GM12878 (cell line): Measurements from ENCODE around the gene CAB39. TPM values are rescaled to one million over a fixed set of nuclear protein-coding genes. Genes with fewer than 3 reads are reported as not detected.

ENCODE experiments used
- CREB1 ChIP-seq: IDR thresholded peaks from 2 replicates; pipeline ENCODE4 v1.6.1; 2012; ENCODE audit warnings: low read depth, mild to moderate bottlenecking, inconsistent platforms
- CREM ChIP-seq: IDR thresholded peaks from 2 replicates; pipeline ENCODE4 v1.6.1; 2014; ENCODE audit warnings: antibody characterized with exemption, low read depth
- EGR1 ChIP-seq, 2 experiments: IDR thresholded peaks; 1 replicate in 1 of 2; 2 replicates in 1 of 2; pipeline ENCODE4 v1.6.1; 2011 to 2012; ENCODE audit warnings: low read depth in 2 of 2, low read length in 2 of 2, borderline replicate concordance in 1 of 2, mild to moderate bottlenecking in 1 of 2, moderate library complexity in 1 of 2
- HDAC2 ChIP-seq: fragments of 200-600 bp; sonication (generic); IDR thresholded peaks from 2 replicates; pipeline ENCODE4 v1.6.1; 2017
- HDGF ChIP-seq: fragments of 450-650 bp; IDR thresholded peaks from 2 replicates; pipeline ENCODE4 v1.6.1; 2016; ENCODE audit warnings: antibody characterized with exemption
- IKZF2 ChIP-seq, 2 experiments: fragments of 450-650 bp; IDR thresholded peaks; 2 replicates each; pipeline ENCODE4 v1.6.1; 2017; ENCODE audit warnings: mild to moderate bottlenecking in 2 of 2, moderate library complexity in 2 of 2
- MEF2A ChIP-seq: IDR thresholded peaks from 2 replicates; pipeline ENCODE4 v1.6.1; 2011; ENCODE audit warnings: low read depth, mild to moderate bottlenecking, low read length, moderate library complexity; ENCODE audit not compliant: insufficient read depth
- MTA3 ChIP-seq: IDR thresholded peaks from 2 replicates; pipeline ENCODE4 v1.6.1; 2012; ENCODE audit warnings: low read length, inconsistent platforms, borderline replicate concordance
- MYB ChIP-seq: fragments of 150-350 bp; IDR thresholded peaks from 2 replicates; pipeline ENCODE4 v1.6.1; 2014; ENCODE audit warnings: mild to moderate bottlenecking, low read depth, low read length, borderline replicate concordance
- NFIC ChIP-seq: IDR thresholded peaks from 2 replicates; pipeline ENCODE4 v1.6.1; 2012; ENCODE audit warnings: low read depth, mild to moderate bottlenecking, inconsistent platforms, low read length, moderate library complexity
- SMAD1 ChIP-seq: fragments of 450-650 bp; IDR thresholded peaks from 2 replicates; pipeline ENCODE4 v1.6.1; 2018; ENCODE audit warnings: mild to moderate bottlenecking, low read depth; ENCODE audit not compliant: partially characterized antibody
- SREBF1 ChIP-seq: IDR thresholded peaks from 2 replicates; pipeline ENCODE4 v1.6.1; 2012; ENCODE audit warnings: mild to moderate bottlenecking, low read length
- SRF ChIP-seq, 2 experiments: IDR thresholded peaks; 2 replicates each; pipeline ENCODE4 v1.6.1; 2011; ENCODE audit warnings: low read depth in 2 of 2, low read length in 2 of 2, mild to moderate bottlenecking in 1 of 2, moderate library complexity in 1 of 2
- TARDBP ChIP-seq: IDR thresholded peaks from 2 replicates; pipeline ENCODE4 v1.6.1; 2016; ENCODE audit warnings: borderline replicate concordance
- WRNIP1 ChIP-seq: IDR thresholded peaks from 2 replicates; pipeline ENCODE4 v1.6.1; 2011; ENCODE audit warnings: low read depth, low read length, improper control_type of control experiment, borderline replicate concordance
- polyA plus RNA-seq, 11 experiments: library from polyadenylated mRNA; depleted of rRNA in 4 of 11; unstranded in 6 of 11; stranded (reverse) in 5 of 11; fragments of >200 nt; fragmentation: Nextera tagmentation in 4 of 11; fragmentation: Illumina TruSeq in 1 of 11; extraction: Ambion mirVana in 4 of 11; extraction: Trizol in 1 of 11; gene quantifications; 1 replicate in 1 of 11; 2 replicates in 10 of 11; pipeline versions ENCODE4 v1.2.1 to v1.2.3, GENCODE V29; 2011 to 2016; ENCODE audit warnings: inconsistent platforms in 2 of 11, missing spikeins in 2 of 11, low read depth in 1 of 11
- total RNA-seq, 4 experiments: library from RNA; depleted of rRNA in 3 of 4; stranded (reverse); fragments of >200 nt in 3 of 4; fragmentation: Illumina TruSeq in 1 of 4; extraction: Trizol in 1 of 4; gene quantifications; 2 replicates each; pipeline versions ENCODE4 v1.2.1 to v1.2.3, GENCODE V29; 2013 to 2021
- TF ChIP-seq, protein P1 (sequence below): fragments of 450-650 bp; IDR thresholded peaks from 2 replicates; pipeline ENCODE4 v1.6.1; 2017; ENCODE audit warnings: mild to moderate bottlenecking, moderate library complexity
- TF ChIP-seq, protein P2 (sequence below): IDR thresholded peaks from 2 replicates; pipeline ENCODE4 v1.6.1; 2011; ENCODE audit warnings: low read depth, low read length, improper control_type of control experiment, borderline replicate concordance
- TF ChIP-seq, protein P3 (sequence below): IDR thresholded peaks from 2 replicates; pipeline ENCODE4 v1.6.1; 2012; ENCODE audit warnings: improper control_type of control experiment, low read depth, low read length; ENCODE audit not compliant: insufficient replicate concordance

Gene CAB39
- total and polyA plus RNA-seq, 10 of the 15 experiments (the other 5 are each of a cell fraction or from before 2014, with no cell fraction given) = 13.3 to 129 (median 62.9) TPM

DNA sequence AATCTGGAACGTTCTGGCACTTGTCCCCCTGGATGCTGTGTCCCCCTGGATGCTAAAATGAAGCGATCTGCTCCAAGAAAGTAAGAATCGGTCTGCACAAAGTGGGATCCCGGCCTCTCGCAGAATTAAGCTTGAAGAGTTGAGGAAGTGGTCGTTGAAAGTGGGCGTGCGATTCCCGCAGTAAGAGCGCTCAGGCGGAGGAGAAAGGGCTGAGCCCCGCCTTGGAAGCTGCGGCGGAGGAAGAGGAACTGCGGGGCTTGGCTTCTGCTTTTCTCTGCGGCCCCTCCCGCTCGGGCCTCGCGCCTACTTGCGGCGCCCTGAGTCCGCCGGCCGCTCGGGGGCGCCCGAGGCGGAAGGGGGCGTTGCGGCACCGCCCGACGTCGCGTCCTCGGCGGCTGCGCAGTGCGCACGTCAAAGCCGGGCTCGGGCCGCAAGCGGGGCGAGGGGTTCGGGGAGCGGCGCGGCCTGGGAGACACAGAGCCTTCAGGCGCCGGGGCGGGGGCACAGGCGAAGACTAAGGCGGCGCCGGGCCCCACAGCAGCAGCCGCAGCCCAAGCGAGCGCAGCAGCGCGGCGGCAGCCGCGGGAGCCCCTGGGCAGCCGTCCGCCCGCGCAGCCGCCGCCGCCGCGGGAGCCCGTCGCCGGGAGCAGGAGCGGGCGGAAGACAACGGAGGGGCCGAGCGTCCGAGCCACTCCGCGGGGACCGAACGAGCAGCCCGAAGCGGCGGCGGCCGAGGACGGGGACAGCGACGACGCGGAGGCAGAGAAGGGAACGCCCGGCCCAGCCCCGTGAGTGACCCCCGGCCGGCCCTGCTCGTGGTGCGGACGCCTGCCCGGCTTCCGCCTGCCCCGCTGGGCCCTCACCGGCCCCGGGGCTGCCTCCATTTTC is at the start of gene CAB39 (continued):
- TF ChIP-seq WRNIP1 (no peak), SREBF1 (no peak), SMAD1 (peak; percentile 31), NFIC (no peak), HDGF (no peak), IKZF2 (IDR thresholded peaks at IDR 0.05) (peak; percentile 91 to 93), SRF (IDR thresholded peaks at IDR 0.05; ENCODE audit: low read depth in 2 of 2, low read length in 2 of 2) (peak in 1 of 2 experiments; percentile 23; a peak in 1 of 4 replicates), CREB1 (peak; percentile 80), HDAC2 (no peak), TARDBP (0 out of 2 replicates have a peak, but pooled peaks have one; percentile 5), EGR1 (IDR thresholded peaks at IDR 0.05; ENCODE audit: borderline replicate concordance in 1 of 2, low read depth in 2 of 2, low read length in 2 of 2) (peak in 1 of 2 experiments; percentile 78; a peak in 2 of 3 replicates), MEF2A (0 out of 2 replicates have a peak, but pooled peaks have one; percentile 21), MTA3 (no peak), CREM (peak; percentile 64; the same call in 1 of the 2 replicates), MYB (no peak)
- TF ChIP-seq, protein P1, sequence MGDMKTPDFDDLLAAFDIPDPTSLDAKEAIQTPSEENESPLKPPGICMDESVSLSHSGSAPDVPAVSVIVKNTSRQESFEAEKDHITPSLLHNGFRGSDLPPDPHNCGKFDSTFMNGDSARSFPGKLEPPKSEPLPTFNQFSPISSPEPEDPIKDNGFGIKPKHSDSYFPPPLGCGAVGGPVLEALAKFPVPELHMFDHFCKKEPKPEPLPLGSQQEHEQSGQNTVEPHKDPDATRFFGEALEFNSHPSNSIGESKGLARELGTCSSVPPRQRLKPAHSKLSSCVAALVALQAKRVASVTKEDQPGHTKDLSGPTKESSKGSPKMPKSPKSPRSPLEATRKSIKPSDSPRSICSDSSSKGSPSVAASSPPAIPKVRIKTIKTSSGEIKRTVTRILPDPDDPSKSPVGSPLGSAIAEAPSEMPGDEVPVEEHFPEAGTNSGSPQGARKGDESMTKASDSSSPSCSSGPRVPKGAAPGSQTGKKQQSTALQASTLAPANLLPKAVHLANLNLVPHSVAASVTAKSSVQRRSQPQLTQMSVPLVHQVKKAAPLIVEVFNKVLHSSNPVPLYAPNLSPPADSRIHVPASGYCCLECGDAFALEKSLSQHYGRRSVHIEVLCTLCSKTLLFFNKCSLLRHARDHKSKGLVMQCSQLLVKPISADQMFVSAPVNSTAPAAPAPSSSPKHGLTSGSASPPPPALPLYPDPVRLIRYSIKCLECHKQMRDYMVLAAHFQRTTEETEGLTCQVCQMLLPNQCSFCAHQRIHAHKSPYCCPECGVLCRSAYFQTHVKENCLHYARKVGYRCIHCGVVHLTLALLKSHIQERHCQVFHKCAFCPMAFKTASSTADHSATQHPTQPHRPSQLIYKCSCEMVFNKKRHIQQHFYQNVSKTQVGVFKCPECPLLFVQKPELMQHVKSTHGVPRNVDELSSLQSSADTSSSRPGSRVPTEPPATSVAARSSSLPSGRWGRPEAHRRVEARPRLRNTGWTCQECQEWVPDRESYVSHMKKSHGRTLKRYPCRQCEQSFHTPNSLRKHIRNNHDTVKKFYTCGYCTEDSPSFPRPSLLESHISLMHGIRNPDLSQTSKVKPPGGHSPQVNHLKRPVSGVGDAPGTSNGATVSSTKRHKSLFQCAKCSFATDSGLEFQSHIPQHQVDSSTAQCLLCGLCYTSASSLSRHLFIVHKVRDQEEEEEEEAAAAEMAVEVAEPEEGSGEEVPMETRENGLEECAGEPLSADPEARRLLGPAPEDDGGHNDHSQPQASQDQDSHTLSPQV = peak; percentile 83
- TF ChIP-seq, protein P2, sequence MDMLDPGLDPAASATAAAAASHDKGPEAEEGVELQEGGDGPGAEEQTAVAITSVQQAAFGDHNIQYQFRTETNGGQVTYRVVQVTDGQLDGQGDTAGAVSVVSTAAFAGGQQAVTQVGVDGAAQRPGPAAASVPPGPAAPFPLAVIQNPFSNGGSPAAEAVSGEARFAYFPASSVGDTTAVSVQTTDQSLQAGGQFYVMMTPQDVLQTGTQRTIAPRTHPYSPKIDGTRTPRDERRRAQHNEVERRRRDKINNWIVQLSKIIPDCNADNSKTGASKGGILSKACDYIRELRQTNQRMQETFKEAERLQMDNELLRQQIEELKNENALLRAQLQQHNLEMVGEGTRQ = no peak
- TF ChIP-seq, protein P3, sequence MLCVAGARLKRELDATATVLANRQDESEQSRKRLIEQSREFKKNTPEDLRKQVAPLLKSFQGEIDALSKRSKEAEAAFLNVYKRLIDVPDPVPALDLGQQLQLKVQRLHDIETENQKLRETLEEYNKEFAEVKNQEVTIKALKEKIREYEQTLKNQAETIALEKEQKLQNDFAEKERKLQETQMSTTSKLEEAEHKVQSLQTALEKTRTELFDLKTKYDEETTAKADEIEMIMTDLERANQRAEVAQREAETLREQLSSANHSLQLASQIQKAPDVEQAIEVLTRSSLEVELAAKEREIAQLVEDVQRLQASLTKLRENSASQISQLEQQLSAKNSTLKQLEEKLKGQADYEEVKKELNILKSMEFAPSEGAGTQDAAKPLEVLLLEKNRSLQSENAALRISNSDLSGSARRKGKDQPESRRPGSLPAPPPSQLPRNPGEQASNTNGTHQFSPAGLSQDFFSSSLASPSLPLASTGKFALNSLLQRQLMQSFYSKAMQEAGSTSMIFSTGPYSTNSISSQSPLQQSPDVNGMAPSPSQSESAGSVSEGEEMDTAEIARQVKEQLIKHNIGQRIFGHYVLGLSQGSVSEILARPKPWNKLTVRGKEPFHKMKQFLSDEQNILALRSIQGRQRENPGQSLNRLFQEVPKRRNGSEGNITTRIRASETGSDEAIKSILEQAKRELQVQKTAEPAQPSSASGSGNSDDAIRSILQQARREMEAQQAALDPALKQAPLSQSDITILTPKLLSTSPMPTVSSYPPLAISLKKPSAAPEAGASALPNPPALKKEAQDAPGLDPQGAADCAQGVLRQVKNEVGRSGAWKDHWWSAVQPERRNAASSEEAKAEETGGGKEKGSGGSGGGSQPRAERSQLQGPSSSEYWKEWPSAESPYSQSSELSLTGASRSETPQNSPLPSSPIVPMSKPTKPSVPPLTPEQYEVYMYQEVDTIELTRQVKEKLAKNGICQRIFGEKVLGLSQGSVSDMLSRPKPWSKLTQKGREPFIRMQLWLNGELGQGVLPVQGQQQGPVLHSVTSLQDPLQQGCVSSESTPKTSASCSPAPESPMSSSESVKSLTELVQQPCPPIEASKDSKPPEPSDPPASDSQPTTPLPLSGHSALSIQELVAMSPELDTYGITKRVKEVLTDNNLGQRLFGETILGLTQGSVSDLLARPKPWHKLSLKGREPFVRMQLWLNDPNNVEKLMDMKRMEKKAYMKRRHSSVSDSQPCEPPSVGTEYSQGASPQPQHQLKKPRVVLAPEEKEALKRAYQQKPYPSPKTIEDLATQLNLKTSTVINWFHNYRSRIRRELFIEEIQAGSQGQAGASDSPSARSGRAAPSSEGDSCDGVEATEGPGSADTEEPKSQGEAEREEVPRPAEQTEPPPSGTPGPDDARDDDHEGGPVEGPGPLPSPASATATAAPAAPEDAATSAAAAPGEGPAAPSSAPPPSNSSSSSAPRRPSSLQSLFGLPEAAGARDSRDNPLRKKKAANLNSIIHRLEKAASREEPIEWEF = no peak
